DND-41 (cell line): Measurements from ENCODE around the gene CIAO3.

Experiments
- ATAC-seq: fragments of 200-7000 bp; cut with Tn5 transposase; 3 replicates; pipeline ENCODE4 v1.9.1; 2021; ENCODE audit warnings: low read depth; ENCODE audit not compliant: insufficient read depth
- DNase-seq: peaks from one replicate; pipeline ENCODE4 v3.0.0-alpha.2; 2020
- H2AFZ ChIP-seq: 2 replicates; pipeline ENCODE4 v1.6.0; 2012; ENCODE audit warnings: low read depth, low read length
- H3K27ac ChIP-seq: 2 replicates; pipeline ENCODE4 v1.5.1; 2012; ENCODE audit warnings: low read length, inconsistent platforms
- H3K27me3 ChIP-seq: fragments of 200-600 bp; sonication (generic); 2 replicates; pipeline ENCODE4 v1.6.0; 2012; ENCODE audit warnings: low read length, mild to moderate bottlenecking, inconsistent platforms; ENCODE audit not compliant: insufficient read depth, poor library complexity
- H3K36me3 ChIP-seq: 2 replicates; pipeline ENCODE4 v1.5.1; 2012; ENCODE audit warnings: low read length, inconsistent platforms; ENCODE audit not compliant: insufficient read depth
- H3K4me1 ChIP-seq: 2 replicates; pipeline ENCODE4 v1.5.1; 2012; ENCODE audit warnings: mild to moderate bottlenecking, low read length; ENCODE audit not compliant: insufficient read depth
- H3K4me2 ChIP-seq: 2 replicates; pipeline ENCODE4 v1.6.0; 2012; ENCODE audit warnings: mild to moderate bottlenecking, moderate library complexity, low read length, inconsistent platforms; ENCODE audit not compliant: insufficient read depth
- H3K4me3 ChIP-seq, 2 experiments: fragments of 200-600 bp in 1 of 2; shearing (Covaris generic) in 1 of 2; 2 replicates each; pipeline ENCODE4 v1.5.1; 2012 to 2016; ENCODE audit warnings: inconsistent platforms in 2 of 2, low read length in 2 of 2, mild to moderate bottlenecking in 2 of 2, low read depth in 1 of 2, moderate library complexity in 1 of 2
- H3K79me2 ChIP-seq: 2 replicates; pipeline ENCODE4 v1.6.0; 2012; ENCODE audit warnings: low read length, inconsistent platforms; ENCODE audit not compliant: insufficient read depth
- H3K9ac ChIP-seq: 2 replicates; pipeline ENCODE4 v1.6.0; 2012; ENCODE audit warnings: low read depth, mild to moderate bottlenecking, inconsistent platforms, low read length, moderate library complexity
- H3K9me3 ChIP-seq: 2 replicates; pipeline ENCODE4 v1.5.1; 2012; ENCODE audit warnings: low read length, moderate library complexity, mild to moderate bottlenecking, inconsistent platforms; ENCODE audit not compliant: insufficient read depth, severe bottlenecking
- H4K20me1 ChIP-seq: 2 replicates; pipeline ENCODE4 v1.6.0; 2012; ENCODE audit warnings: low read length; ENCODE audit not compliant: insufficient read depth
- EZH2 ChIP-seq: IDR thresholded peaks from 3 replicates; pipeline ENCODE4 v1.6.1; 2012; ENCODE audit warnings: borderline replicate concordance, low read depth, mild to moderate bottlenecking, moderate library complexity, low read length, inconsistent platforms; ENCODE audit not compliant: severe bottlenecking
- TF ChIP-seq, protein P1 (sequence below): IDR thresholded peaks from 2 replicates; pipeline ENCODE4 v1.5.1; 2012; ENCODE audit warnings: borderline replicate concordance, low read length, moderate library complexity, mild to moderate bottlenecking; ENCODE audit not compliant: poor library complexity, severe bottlenecking; ENCODE audit errors: extremely low read depth

Gene CIAO3

DNA sequence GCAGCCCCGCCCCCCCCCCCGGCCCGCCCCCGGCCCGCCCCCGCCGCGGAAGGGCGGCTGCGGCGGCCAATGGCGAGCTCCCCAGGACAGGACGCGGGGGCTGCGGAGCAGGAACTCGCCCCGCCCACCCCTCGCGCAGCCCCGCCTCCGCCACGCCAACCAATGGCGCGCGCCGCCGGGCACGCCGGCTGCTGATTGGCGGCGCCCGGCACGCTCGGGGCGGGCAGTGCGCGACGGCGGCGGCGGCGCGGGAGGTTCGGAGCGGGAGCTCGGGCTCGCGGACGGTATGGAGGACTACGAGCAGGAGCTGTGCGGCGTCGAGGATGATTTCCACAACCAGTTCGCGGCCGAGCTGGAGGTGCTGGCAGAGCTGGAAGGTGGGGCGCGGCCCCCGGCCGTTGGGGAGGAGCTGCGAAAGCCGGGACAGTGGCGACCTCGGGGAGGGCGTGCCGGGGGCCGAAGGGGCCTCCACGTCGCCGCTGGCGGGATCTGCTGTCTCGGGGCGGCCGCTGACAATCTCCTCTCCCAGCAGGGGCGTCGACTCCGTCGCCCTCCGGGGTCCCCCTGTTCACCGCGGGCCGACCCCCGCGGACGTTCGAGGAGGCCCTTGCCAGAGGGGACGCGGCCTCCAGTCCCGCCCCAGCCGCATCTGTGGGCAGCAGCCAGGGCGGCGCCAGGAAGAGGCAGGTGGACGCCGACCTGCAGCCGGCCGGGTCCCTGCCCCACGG is 47.8 kb upstream of the CIAO3 start, which contains the start of gene CHTF18:
Gene CHTF18, plus strand, starts transcription at position 222 of the 728 bp plus-strand sequence. Its CDS starts 65 bp downstream, at position 287.
- Histone ChIP-seq H4K20me1 (peaks cover 79% of the 10 kb centered on the region), H3K9me3 (no peaks in the 10 kb centered on the region), H3K4me3 (peak within 1 kb of the TSS; percentile 87 to 94), H3K4me1 (peaks cover 38% of the 10 kb centered on the region), H3K27ac (peak within 1 kb of the TSS; percentile 77), H3K9ac (peak within 1 kb of the TSS; percentile 94), H3K79me2 (peaks cover 54% of the 10 kb centered on the region), H3K27me3 (no peaks in the 10 kb centered on the region), H2AFZ (peak within 1 kb of the TSS; percentile 95), H3K4me2 (peak within 1 kb of the TSS; percentile 100), H3K36me3 (peaks cover 76% of the 10 kb centered on the region)
- peak; percentile 95 for DNase-seq
- ATAC-seq = peak; percentile 88
- TF ChIP-seq, protein P1, sequence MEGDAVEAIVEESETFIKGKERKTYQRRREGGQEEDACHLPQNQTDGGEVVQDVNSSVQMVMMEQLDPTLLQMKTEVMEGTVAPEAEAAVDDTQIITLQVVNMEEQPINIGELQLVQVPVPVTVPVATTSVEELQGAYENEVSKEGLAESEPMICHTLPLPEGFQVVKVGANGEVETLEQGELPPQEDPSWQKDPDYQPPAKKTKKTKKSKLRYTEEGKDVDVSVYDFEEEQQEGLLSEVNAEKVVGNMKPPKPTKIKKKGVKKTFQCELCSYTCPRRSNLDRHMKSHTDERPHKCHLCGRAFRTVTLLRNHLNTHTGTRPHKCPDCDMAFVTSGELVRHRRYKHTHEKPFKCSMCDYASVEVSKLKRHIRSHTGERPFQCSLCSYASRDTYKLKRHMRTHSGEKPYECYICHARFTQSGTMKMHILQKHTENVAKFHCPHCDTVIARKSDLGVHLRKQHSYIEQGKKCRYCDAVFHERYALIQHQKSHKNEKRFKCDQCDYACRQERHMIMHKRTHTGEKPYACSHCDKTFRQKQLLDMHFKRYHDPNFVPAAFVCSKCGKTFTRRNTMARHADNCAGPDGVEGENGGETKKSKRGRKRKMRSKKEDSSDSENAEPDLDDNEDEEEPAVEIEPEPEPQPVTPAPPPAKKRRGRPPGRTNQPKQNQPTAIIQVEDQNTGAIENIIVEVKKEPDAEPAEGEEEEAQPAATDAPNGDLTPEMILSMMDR = no peak
- TF ChIP-seq EZH2 = no peak

DNA sequence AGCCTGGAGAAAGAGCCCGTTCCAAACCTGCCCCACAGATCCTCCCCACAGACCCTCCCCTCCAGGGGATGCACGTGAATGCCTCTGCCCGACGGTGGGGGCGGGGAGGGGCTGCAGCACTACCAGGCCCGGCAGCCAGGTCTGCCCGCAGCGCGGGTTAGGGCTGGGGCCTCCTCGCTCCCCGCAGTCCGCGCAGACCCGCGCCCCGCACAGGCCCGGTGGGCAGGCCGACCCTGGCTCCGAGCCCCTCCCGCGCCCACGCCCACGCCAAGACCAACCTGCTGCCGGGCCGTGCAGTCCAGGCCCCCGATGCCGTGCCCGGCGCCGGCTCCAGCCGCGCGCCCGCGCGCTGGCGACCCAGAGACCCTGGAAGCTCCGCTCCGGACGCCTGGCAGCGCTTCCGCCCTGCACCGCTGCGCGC is 47.2 kb upstream of the CIAO3 start, which contains the start of gene RPUSD1:
Gene RPUSD1, minus strand, starts transcription at position 404 of the 421 bp plus-strand sequence. CDS start 644 bp downstream, outside the sequence.
- H3K36me3 ChIP-seq = peaks cover 70% of the 10 kb centered on the region
- H3K27ac ChIP-seq = peak within 1 kb of the TSS; percentile 77
- ATAC-seq (peak; percentile 34), DNase-seq (no peak)
- peak within 1 kb of the TSS; percentile 95 for H2AFZ ChIP-seq
- H3K4me1 ChIP-seq = peaks cover 38% of the 10 kb centered on the region
- H3K4me3 ChIP-seq = peak within 1 kb of the TSS; percentile 87 to 94
- peak within 1 kb of the TSS; percentile 94 for H3K9ac ChIP-seq
- H3K9me3 ChIP-seq = no peaks in the 10 kb centered on the region
- H3K27me3 ChIP-seq = no peaks in the 10 kb centered on the region
- peaks cover 73% of the 10 kb centered on the region for H4K20me1 ChIP-seq
- peaks cover 54% of the 10 kb centered on the region for H3K79me2 ChIP-seq
- H3K4me2 ChIP-seq = peak within 1 kb of the TSS; percentile 100
- no peak for TF ChIP-seq EZH2
- TF ChIP-seq, protein P1 = no peak

DNA sequence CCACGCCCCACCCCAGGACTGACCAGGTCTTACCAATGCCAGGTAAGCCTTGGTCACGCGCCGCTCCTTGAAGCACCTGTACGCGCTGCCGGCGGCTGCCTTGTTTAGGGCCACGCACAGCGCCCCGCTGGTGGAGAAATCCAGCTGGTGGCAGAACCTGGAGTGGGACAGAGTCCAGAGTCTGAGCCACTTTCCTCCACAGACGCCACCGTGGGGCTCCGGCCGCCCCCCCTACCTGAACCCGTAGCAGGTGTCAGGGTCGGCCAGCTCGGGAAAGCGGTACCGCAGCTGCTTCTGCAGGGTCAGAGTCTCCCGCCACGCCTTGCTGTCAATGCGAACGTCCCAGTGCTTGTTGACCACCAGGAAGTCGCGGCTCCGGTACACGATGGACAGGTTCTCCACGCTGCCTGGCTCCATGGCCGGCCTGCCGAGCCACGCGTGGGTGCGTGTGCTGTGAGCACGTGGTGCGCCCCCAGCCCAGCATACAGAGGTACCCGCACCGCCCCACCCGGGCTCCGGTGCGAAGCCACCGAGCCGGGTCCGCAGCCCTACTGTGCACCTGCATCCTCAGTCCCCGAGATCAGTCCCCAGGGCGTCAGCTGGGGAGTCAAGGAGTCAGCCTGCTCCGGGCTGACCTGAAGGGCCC is 46.6 kb upstream of the CIAO3 start:
- H3K9me3 ChIP-seq = no peaks in the 10 kb centered on the region
- H4K20me1 ChIP-seq = peaks cover 69% of the 10 kb centered on the region
- H3K27ac ChIP-seq = peak overlapping the region; percentile 77
- TF ChIP-seq, protein P1 = no peak
- TF ChIP-seq EZH2 = no peak
- H3K4me2 ChIP-seq = peak overlapping the region; percentile 99
- H3K27me3 ChIP-seq = no peaks in the 10 kb centered on the region
- peaks cover 38% of the 10 kb centered on the region for H3K4me1 ChIP-seq
- peak overlapping the region; percentile 94 for H3K9ac ChIP-seq
- H3K36me3 ChIP-seq = peaks cover 65% of the 10 kb centered on the region
- ATAC-seq (no peak), DNase-seq (no peak)
- H2AFZ ChIP-seq = peak overlapping the region; percentile 84; the same call in 1 of the 2 replicates
- H3K4me3 ChIP-seq = peak overlapping the region; percentile 82 to 85
- peaks cover 54% of the 10 kb centered on the region for H3K79me2 ChIP-seq
